Measurements from ENCODE around the gene RPS25. TPM values are rescaled to one million over a fixed set of nuclear protein-coding genes. Genes with fewer than 3 reads are reported as not detected.
A peak's percentile ranks its signal among the peaks of the same experiment; 100 is the strongest.

Gene RPS25
- total and polyA plus RNA-seq, 9 of the 15 experiments (the other 6 are each of a cell fraction or from before 2014, with no cell fraction given), result 1,553 to 5,486 (median 2,471) TPM

DNA sequence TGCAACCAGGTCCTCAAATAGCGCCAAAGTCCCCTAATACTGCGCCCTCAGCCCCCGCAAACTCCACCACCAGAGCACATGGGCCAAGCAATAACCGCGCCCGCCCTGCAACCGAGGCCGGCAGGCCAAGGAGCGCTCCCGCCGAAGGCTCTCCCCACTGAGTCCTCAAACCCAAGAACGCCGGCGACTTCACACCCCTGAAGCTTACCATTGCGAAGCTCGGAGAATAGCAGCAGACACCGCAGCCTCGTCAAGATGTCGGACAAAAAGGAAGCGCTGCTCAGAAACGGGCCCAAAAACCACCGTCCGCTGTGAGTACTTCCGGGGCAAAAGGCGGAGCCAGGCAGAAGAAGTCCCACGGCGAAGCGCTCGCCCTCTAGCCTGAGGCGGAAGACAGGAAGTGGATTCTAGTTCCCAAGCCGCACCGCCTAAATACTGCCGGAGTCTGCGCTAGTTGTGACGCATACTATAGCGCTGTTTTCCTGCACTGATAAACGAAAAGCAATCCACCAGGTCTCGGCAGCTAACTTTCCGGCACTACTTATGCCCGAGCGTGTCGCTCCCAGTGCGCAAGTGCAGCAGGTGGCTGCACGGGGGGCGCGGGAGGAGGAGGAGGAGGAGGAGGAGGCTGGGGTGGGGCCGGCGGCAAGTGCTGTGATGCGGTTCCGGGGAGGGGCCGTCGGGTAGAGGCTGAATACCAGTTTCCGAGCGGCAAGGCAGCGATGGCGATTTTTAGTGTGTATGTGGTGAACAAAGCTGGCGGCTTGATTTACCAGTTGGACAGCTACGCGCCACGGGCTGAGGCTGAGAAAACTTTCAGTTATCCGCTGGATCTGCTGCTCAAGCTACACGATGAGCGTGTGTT, at the start of gene RPS25, which contains the start of gene TRAPPC4 (continued):
- 0 out of 2 replicates have a peak, but pooled peaks have one; percentile 15 for TF ChIP-seq ARID1B (IDR thresholded peaks at IDR 0.05)
- TF ChIP-seq, protein P1, sequence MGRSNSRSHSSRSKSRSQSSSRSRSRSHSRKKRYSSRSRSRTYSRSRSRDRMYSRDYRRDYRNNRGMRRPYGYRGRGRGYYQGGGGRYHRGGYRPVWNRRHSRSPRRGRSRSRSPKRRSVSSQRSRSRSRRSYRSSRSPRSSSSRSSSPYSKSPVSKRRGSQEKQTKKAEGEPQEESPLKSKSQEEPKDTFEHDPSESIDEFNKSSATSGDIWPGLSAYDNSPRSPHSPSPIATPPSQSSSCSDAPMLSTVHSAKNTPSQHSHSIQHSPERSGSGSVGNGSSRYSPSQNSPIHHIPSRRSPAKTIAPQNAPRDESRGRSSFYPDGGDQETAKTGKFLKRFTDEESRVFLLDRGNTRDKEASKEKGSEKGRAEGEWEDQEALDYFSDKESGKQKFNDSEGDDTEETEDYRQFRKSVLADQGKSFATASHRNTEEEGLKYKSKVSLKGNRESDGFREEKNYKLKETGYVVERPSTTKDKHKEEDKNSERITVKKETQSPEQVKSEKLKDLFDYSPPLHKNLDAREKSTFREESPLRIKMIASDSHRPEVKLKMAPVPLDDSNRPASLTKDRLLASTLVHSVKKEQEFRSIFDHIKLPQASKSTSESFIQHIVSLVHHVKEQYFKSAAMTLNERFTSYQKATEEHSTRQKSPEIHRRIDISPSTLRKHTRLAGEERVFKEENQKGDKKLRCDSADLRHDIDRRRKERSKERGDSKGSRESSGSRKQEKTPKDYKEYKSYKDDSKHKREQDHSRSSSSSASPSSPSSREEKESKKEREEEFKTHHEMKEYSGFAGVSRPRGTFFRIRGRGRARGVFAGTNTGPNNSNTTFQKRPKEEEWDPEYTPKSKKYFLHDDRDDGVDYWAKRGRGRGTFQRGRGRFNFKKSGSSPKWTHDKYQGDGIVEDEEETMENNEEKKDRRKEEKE (IDR thresholded peaks at IDR 0.05; ENCODE audit: borderline replicate concordance in 1 of 2, control insufficient read depth in 1 of 2, low read depth in 2 of 2, low read length in 1 of 2), result peak in 1 of 2 experiments; percentile 90; a peak in 2 of 4 replicates
- TF ChIP-seq FOXP4 (CRISPR knock-in tag; IDR thresholded peaks at IDR 0.05; ENCODE audit: borderline replicate concordance), result peak; percentile 53; the same call in 1 of the 2 replicates
- TF ChIP-seq, protein P2, sequence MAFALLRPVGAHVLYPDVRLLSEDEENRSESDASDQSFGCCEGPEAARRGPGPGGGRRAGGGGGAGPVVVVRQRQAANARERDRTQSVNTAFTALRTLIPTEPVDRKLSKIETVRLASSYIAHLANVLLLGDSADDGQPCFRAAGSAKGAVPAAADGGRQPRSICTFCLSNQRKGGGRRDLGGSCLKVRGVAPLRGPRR (CRISPR knock-in tag; IDR thresholded peaks at IDR 0.05), result no peak
- TF ChIP-seq NR4A1 (CRISPR knock-in tag; IDR thresholded peaks at IDR 0.05), result no peak
- TF ChIP-seq NR4A1 (tag; IDR thresholded peaks at IDR 0.05), result no peak
- TF ChIP-seq, protein P3, sequence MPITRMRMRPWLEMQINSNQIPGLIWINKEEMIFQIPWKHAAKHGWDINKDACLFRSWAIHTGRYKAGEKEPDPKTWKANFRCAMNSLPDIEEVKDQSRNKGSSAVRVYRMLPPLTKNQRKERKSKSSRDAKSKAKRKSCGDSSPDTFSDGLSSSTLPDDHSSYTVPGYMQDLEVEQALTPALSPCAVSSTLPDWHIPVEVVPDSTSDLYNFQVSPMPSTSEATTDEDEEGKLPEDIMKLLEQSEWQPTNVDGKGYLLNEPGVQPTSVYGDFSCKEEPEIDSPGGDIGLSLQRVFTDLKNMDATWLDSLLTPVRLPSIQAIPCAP (CRISPR knock-in tag; IDR thresholded peaks at IDR 0.05; ENCODE audit: borderline replicate concordance), result no peak
- no peak for TF ChIP-seq ID3 (CRISPR knock-in tag; IDR thresholded peaks at IDR 0.05)
- peak; percentile 63; the same call in 1 of the 2 replicates for TF ChIP-seq ID3 (tag; IDR thresholded peaks at IDR 0.05)
- peak; percentile 95 for TF ChIP-seq SUPT5H (IDR thresholded peaks at IDR 0.05)
- no peak for TF ChIP-seq SNRNP70 (optimal IDR thresholded peaks at IDR 0.05; ENCODE audit: low read depth, low read length)
- TF ChIP-seq TBP (optimal IDR thresholded peaks at IDR 0.05; ENCODE audit: low read depth, low read length), result peak; percentile 96
- TF ChIP-seq ZNF280A (IDR thresholded peaks at IDR 0.05; ENCODE audit: low read depth, partially characterized antibody), result no peak
- 0 out of 2 replicates have a peak, but pooled peaks have one; percentile 16 for TF ChIP-seq RNF2 (IDR thresholded peaks at IDR 0.05)
- 0 out of 2 replicates have a peak, but pooled peaks have one; percentile 4 for TF ChIP-seq ZNF384 (IDR thresholded peaks at IDR 0.05; ENCODE audit: low read depth, low read length)
- TF ChIP-seq C11orf30 (IDR thresholded peaks at IDR 0.05; ENCODE audit: low read depth), result peak; percentile 92
- no peak for TF ChIP-seq NR2F6 (CRISPR knock-in tag; IDR thresholded peaks at IDR 0.05)
- TF ChIP-seq U2AF2 (optimal IDR thresholded peaks at IDR 0.05; ENCODE audit: low read depth, low read length), result no peak
- TF ChIP-seq ZNF282 (CRISPR knock-in tag; IDR thresholded peaks at IDR 0.05), result 0 out of 2 replicates have a peak, but pooled peaks have one; percentile 16

Data from K562 (cell line).